ENCODE results near the gene DYNLT4. TPM values are rescaled to one million over a fixed set of nuclear protein-coding genes. Genes with fewer than 3 reads are reported as not detected.
A peak's percentile ranks its signal among the peaks of the same experiment; 100 is the strongest.

Gene DYNLT4
- total RNA-seq, 6 experiments from 2014 or later = 0.46 TPM; not detected in 5

- Mint-ChIP-seq H3K36me3 (ENCODE audit: low read depth) (peaks cover 66% of the 10 kb centered on the region), H3K9me3 (no peaks in the 10 kb centered on the region), H3K4me1 (ENCODE audit: low read depth) (peaks cover 46% of the 10 kb centered on the region), H3K27me3 (ENCODE audit: insufficient read depth) (peaks cover 8% of the 10 kb centered on the region), H3K27ac (peak overlapping the region; percentile 73), H3K4me3 (peak overlapping the region; percentile 93)
- TF ChIP-seq CTCF (IDR thresholded peaks at IDR 0.05) = no peak
- DNase-seq = no peak
Measured at GRCh38 chr1:44778705-44779576, 28.2 kb downstream of the DYNLT4 start.

GRCh38 chr1:44777969-44778635 is 29.0 kb downstream of the DYNLT4 start:
- Mint-ChIP-seq H3K9me3 (no peaks in the 10 kb centered on the region), H3K4me1 (ENCODE audit: low read depth) (peaks cover 38% of the 10 kb centered on the region), H3K36me3 (ENCODE audit: low read depth) (peaks cover 62% of the 10 kb centered on the region), H3K4me3 (peak overlapping the region; percentile 93), H3K27ac (peak overlapping the region; percentile 73), H3K27me3 (ENCODE audit: insufficient read depth) (peaks cover 9% of the 10 kb centered on the region)
- TF ChIP-seq CTCF (IDR thresholded peaks at IDR 0.05) = no peak
- DNase-seq = no peak

- peak overlapping the region; percentile 73 for H3K27ac Mint-ChIP-seq
- H3K27me3 Mint-ChIP-seq (ENCODE audit: insufficient read depth) = peaks cover 9% of the 10 kb centered on the region
- no peak for TF ChIP-seq CTCF (IDR thresholded peaks at IDR 0.05)
- DNase-seq = no peak
- no peaks in the 10 kb centered on the region for H3K9me3 Mint-ChIP-seq
- H3K4me1 Mint-ChIP-seq (ENCODE audit: low read depth) = peaks cover 37% of the 10 kb centered on the region
- peak overlapping the region; percentile 93 for H3K4me3 Mint-ChIP-seq
- peaks cover 62% of the 10 kb centered on the region for H3K36me3 Mint-ChIP-seq (ENCODE audit: low read depth)
Measured at GRCh38 chr1:44777547-44777946, 29.6 kb downstream of the DYNLT4 start.

- H3K27me3 Mint-ChIP-seq (ENCODE audit: insufficient read depth) = peaks cover 9% of the 10 kb centered on the region
- H3K27ac Mint-ChIP-seq = peak overlapping the region; percentile 97
- no peaks in the 10 kb centered on the region for H3K9me3 Mint-ChIP-seq
- no peak for TF ChIP-seq CTCF (IDR thresholded peaks at IDR 0.05)
- peaks cover 57% of the 10 kb centered on the region for H3K36me3 Mint-ChIP-seq (ENCODE audit: low read depth)
- peaks cover 37% of the 10 kb centered on the region for H3K4me1 Mint-ChIP-seq (ENCODE audit: low read depth)
- peak overlapping the region; percentile 93 for H3K4me3 Mint-ChIP-seq
- no peak for DNase-seq
Measured at GRCh38 chr1:44776730-44777068, 30.5 kb downstream of the DYNLT4 start.

GRCh38 chr1:44775930-44776729 is 31.0 kb downstream of the DYNLT4 start:
- peaks cover 51% of the 10 kb centered on the region for H3K36me3 Mint-ChIP-seq (ENCODE audit: low read depth)
- H3K4me1 Mint-ChIP-seq (ENCODE audit: low read depth) = peaks cover 37% of the 10 kb centered on the region
- H3K27ac Mint-ChIP-seq = peak overlapping the region; percentile 97
- H3K9me3 Mint-ChIP-seq = no peaks in the 10 kb centered on the region
- peak overlapping the region; percentile 93 for H3K4me3 Mint-ChIP-seq
- TF ChIP-seq CTCF (IDR thresholded peaks at IDR 0.05) = no peak
- DNase-seq = no peak
- H3K27me3 Mint-ChIP-seq (ENCODE audit: insufficient read depth) = peaks cover 9% of the 10 kb centered on the region

All from HFFc6 (cell line).